CD14-positive monocyte (primary cell): ENCODE data around the gene NDUFA13. TPM values are rescaled to one million over a fixed set of nuclear protein-coding genes. Genes with fewer than 3 reads are reported as not detected.
A peak's percentile ranks its signal among the peaks of the same experiment; 100 is the strongest.

Experiments used
- DNase-seq, 3 donors: peaks; one replicate each; pipeline ENCODE4 v3.0.0-alpha.2; 2011 to 2022
- H2AFZ ChIP-seq: 2 replicates; pipeline ENCODE4 v1.6.0; 2012; ENCODE audit warnings: mild to moderate bottlenecking, low read depth, low read length, inconsistent platforms; ENCODE audit not compliant: insufficient read depth, poor library complexity, severe bottlenecking
- H3K27ac ChIP-seq, 2 donors: 1 replicate in 1 of 2; 2 replicates in 1 of 2; pipeline ENCODE4 v1.5.1; 2012 to 2013; ENCODE audit warnings: low read length in 2 of 2, control low read depth in 1 of 2, inconsistent platforms in 1 of 2, low read depth in 1 of 2, mild to moderate bottlenecking in 1 of 2
- H3K27me3 ChIP-seq, 2 donors: one replicate each; pipeline versions ENCODE4 v1.6.0 to v1.6.1; 2011 to 2013; ENCODE audit warnings: low read length in 2 of 2; ENCODE audit not compliant: control insufficient read depth in 2 of 2, insufficient read depth in 2 of 2
- H3K36me3 ChIP-seq, 2 donors: replicated peaks in 1 of 2; 1 replicate in 1 of 2; 2 replicates in 1 of 2; pipeline versions ENCODE4 v1.5.1 to v1.6.1; 2012 to 2013; ENCODE audit warnings: low read length in 2 of 2, control low read depth in 1 of 2, inconsistent platforms in 1 of 2, mild to moderate bottlenecking in 1 of 2; ENCODE audit not compliant: insufficient read depth in 2 of 2, control insufficient read depth in 1 of 2
- H3K4me1 ChIP-seq, 2 donors: 1 replicate in 1 of 2; 2 replicates in 1 of 2; pipeline versions ENCODE4 v1.5.1 to v1.6.1; 2012 to 2013; ENCODE audit warnings: low read length in 2 of 2, control low read depth in 1 of 2, inconsistent platforms in 1 of 2, mild to moderate bottlenecking in 1 of 2, moderate library complexity in 1 of 2; ENCODE audit not compliant: insufficient read depth in 2 of 2, control insufficient read depth in 1 of 2
- H3K4me2 ChIP-seq: replicated peaks from 2 replicates; pipeline ENCODE3; 2012; ENCODE audit warnings: low read length, moderate library complexity, mild to moderate bottlenecking; ENCODE audit not compliant: poor library complexity, severe bottlenecking; ENCODE audit errors: extremely low read depth
- H3K4me3 ChIP-seq, 3 experiments: fragments of 200-600 bp in 1 of 3; sonication (generic) in 1 of 3; replicated peaks in 1 of 3; 1 replicate in 2 of 3; 2 replicates in 1 of 3; pipeline ENCODE4 v1.5.1; 2011 to 2013; ENCODE audit warnings: low read length in 3 of 3, mild to moderate bottlenecking in 3 of 3, control low read depth in 2 of 3, low read depth in 2 of 3, inconsistent platforms in 1 of 3, moderate library complexity in 1 of 3
- H3K79me2 ChIP-seq: 2 replicates; pipeline ENCODE4 v1.6.0; 2012; ENCODE audit warnings: mild to moderate bottlenecking, control low read depth, inconsistent platforms, low read length, moderate library complexity; ENCODE audit not compliant: insufficient read depth
- H3K9ac ChIP-seq: 2 replicates; pipeline ENCODE4 v1.6.0; 2017; ENCODE audit warnings: low read length, mild to moderate bottlenecking; ENCODE audit not compliant: insufficient read depth, poor library complexity, severe bottlenecking
- H3K9me3 ChIP-seq, 2 donors: replicated peaks in 1 of 2; 1 replicate in 1 of 2; 2 replicates in 1 of 2; pipeline versions ENCODE4 v1.5.1 to v1.6.1; 2012 to 2013; ENCODE audit warnings: low read length in 2 of 2, control low read depth in 1 of 2; ENCODE audit not compliant: control insufficient read depth in 1 of 2, insufficient read depth in 1 of 2
- H4K20me1 ChIP-seq: 2 replicates; pipeline ENCODE4 v1.6.0; 2012; ENCODE audit warnings: mild to moderate bottlenecking, low read length, control low read depth, moderate library complexity; ENCODE audit not compliant: insufficient read depth
- H3K27ac Mint-ChIP-seq, 7 donors: one replicate each; pipeline ENCODE4 v1.8.0; 2020; ENCODE audit warnings: mild to moderate bottlenecking in 7 of 7, mixed read lengths in 7 of 7, moderate library complexity in 6 of 7, inconsistent platforms in 2 of 7
- H3K27me3 Mint-ChIP-seq, 3 donors: one replicate each; pipeline ENCODE4 v1.8.0; 2021 to 2022; ENCODE audit warnings: low read depth in 3 of 3, mild to moderate bottlenecking in 3 of 3, mixed read lengths in 3 of 3, moderate library complexity in 3 of 3, inconsistent platforms in 1 of 3
- H3K36me3 Mint-ChIP-seq, 2 donors: one replicate each; pipeline ENCODE4 v1.8.0; 2020; ENCODE audit warnings: mixed read lengths in 2 of 2, inconsistent platforms in 1 of 2, mild to moderate bottlenecking in 1 of 2
- H3K4me1 Mint-ChIP-seq: one replicate; pipeline ENCODE4 v1.8.0; 2020; ENCODE audit warnings: mild to moderate bottlenecking, mixed read lengths
- H3K4me3 Mint-ChIP-seq, 2 donors: one replicate each; pipeline ENCODE4 v1.8.0; 2020; ENCODE audit warnings: mild to moderate bottlenecking in 2 of 2, mixed read lengths in 2 of 2, moderate library complexity in 1 of 2
- H3K9me3 Mint-ChIP-seq, 7 donors: one replicate each; pipeline ENCODE4 v1.8.0; 2020 to 2022; ENCODE audit warnings: mixed read lengths in 7 of 7, mild to moderate bottlenecking in 6 of 7, moderate library complexity in 6 of 7, inconsistent platforms in 2 of 7
- WGBS: methylation state at CpG from one replicate; pipeline ENCODE4 v1.1.5; 2013; ENCODE audit warnings: missing lambda C conversion rate; ENCODE audit not compliant: insufficient coverage; 5-methylcytosine and 5-hydroxymethylcytosine counted together
- intact Hi-C, 2 donors: fragments of 100-400 bp; cut with micrococcal nuclease; formaldehyde crosslinking; loops; one replicate each; pipeline versions ENCODE4 v1.15.0 to v1.15.1; 2023
- polyA plus RNA-seq, 3 donors: library from polyadenylated mRNA; depleted of rRNA in 1 of 3; unstranded in 2 of 3; stranded (reverse) in 1 of 3; fragments of 300-500 nt in 2 of 3; fragments of >200 nt in 1 of 3; fragmentation: Illumina TruSeq in 2 of 3; gene quantifications; 1 replicate in 2 of 3; 2 replicates in 1 of 3; pipeline ENCODE4 v1.2.3, GENCODE V29; 2012 to 2021
- TF ChIP-seq, protein P1 (sequence below): fragments of 200-600 bp; IDR thresholded peaks from one replicate; pipeline ENCODE4 v1.8.0; 2022; ENCODE audit warnings: antibody characterized with exemption, mild to moderate bottlenecking

Gene NDUFA13
- polyA plus RNA-seq, 3 donors, result 86.7 to 433 (median 361) TPM

DNA sequence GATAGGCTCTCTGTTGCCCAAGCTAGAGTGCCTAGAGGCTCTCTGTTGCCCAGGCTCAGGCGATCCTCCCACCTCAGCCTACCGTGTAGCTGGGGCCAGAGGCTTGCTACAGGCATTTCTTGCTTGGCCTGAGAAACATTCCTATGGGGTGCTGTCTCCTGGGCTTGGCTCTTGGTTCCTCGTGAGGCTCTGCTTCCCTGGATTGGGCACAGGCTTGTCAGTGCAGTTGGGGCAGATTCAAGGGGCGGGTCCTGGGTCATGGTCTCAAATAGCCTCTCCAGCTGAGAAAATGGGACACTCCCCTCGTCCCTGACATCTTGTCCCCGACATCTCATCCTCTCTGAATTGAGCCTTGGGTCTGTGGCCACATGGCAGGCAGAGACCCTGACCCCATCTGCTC is 5.6 kb upstream of the NDUFA13 start:
- WGBS, result 76% methylated on average over 6 of the region's 6 CpGs
- peaks cover 0 to 9% of the 10 kb centered on the region in 2 donors for H3K27me3 ChIP-seq
- H3K4me1 ChIP-seq, result peaks cover 2 to 11% of the 10 kb centered on the region in 2 donors
- no peak overlapping the region for H3K4me3 ChIP-seq
- H3K9me3 ChIP-seq, result peaks cover 15 to 18% of the 10 kb centered on the region in 2 donors
- TF ChIP-seq, protein P1, sequence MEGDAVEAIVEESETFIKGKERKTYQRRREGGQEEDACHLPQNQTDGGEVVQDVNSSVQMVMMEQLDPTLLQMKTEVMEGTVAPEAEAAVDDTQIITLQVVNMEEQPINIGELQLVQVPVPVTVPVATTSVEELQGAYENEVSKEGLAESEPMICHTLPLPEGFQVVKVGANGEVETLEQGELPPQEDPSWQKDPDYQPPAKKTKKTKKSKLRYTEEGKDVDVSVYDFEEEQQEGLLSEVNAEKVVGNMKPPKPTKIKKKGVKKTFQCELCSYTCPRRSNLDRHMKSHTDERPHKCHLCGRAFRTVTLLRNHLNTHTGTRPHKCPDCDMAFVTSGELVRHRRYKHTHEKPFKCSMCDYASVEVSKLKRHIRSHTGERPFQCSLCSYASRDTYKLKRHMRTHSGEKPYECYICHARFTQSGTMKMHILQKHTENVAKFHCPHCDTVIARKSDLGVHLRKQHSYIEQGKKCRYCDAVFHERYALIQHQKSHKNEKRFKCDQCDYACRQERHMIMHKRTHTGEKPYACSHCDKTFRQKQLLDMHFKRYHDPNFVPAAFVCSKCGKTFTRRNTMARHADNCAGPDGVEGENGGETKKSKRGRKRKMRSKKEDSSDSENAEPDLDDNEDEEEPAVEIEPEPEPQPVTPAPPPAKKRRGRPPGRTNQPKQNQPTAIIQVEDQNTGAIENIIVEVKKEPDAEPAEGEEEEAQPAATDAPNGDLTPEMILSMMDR, result no peak
- Mint-ChIP-seq H3K4me1 (peaks cover 3% of the 10 kb centered on the region), H3K36me3 (peaks cover 25 to 32% of the 10 kb centered on the region in 2 donors), H3K27me3 (peaks cover 1 to 15% (median 2%) of the 10 kb centered on the region in 3 donors), H3K4me3 (no peak overlapping the region), H3K27ac (peak overlapping the region in 1 of 7 donors; percentile 34), H3K9me3 (peaks cover 11 to 21% (median 16%) of the 10 kb centered on the region in 7 donors)
- H3K79me2 ChIP-seq, result no peaks in the 10 kb centered on the region
- H2AFZ ChIP-seq, result no peak overlapping the region
- H3K4me2 ChIP-seq, result no peak overlapping the region
- no peak overlapping the region for H3K27ac ChIP-seq
- no peak for DNase-seq
- H3K36me3 ChIP-seq, result peaks cover 22 to 28% of the 10 kb centered on the region in 2 donors
- H3K9ac ChIP-seq, result no peak overlapping the region
- intact Hi-C loops, result no loop called here
- H4K20me1 ChIP-seq, result no peaks in the 10 kb centered on the region

DNA sequence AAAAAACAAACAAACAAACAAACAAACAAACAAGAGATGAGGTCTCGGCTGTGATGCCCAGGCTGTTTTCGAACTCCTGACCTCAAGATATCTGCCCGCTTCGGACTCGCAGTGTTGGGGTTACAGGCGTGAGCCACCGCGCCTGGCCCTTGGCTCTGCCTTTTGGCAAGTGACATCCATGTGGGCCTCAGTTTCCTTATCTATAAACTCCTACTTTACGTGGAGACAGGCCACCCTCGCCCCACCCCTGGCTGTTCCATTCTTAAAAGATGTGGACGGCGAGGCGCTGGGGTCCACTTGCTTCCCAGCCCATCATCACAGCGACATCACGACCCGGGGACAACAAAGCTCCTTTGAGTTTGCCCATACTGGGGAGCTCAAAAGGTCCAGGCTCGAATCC is 2.3 kb upstream of the NDUFA13 start:
- H3K79me2 ChIP-seq, result peaks cover 27% of the 10 kb centered on the region
- TF ChIP-seq, protein P1, result no peak
- no peak for DNase-seq
- no peak overlapping the region for H2AFZ ChIP-seq
- H4K20me1 ChIP-seq, result no peaks in the 10 kb centered on the region
- intact Hi-C loops, result no loop called here
- no peak overlapping the region for H3K4me3 ChIP-seq
- peaks cover 0 to 9% of the 10 kb centered on the region in 2 donors for H3K27me3 ChIP-seq
- H3K9ac ChIP-seq, result no peak overlapping the region
- Mint-ChIP-seq H3K4me1 (peaks cover 9% of the 10 kb centered on the region), H3K36me3 (peaks cover 0 to 11% of the 10 kb centered on the region in 2 donors), H3K4me3 (peak overlapping the region in 1 of 2 donors; percentile 67), H3K27me3 (peaks cover 0 to 15% (median 2%) of the 10 kb centered on the region in 3 donors), H3K9me3 (peaks cover 11 to 22% (median 16%) of the 10 kb centered on the region in 7 donors), H3K27ac (no peak overlapping the region)
- H3K4me2 ChIP-seq, result no peak overlapping the region
- peaks cover 15 to 18% of the 10 kb centered on the region in 2 donors for H3K9me3 ChIP-seq
- no peaks in the 10 kb centered on the region for H3K36me3 ChIP-seq
- H3K4me1 ChIP-seq, result peaks cover 16 to 30% of the 10 kb centered on the region in 2 donors
- H3K27ac ChIP-seq, result no peak overlapping the region
- 93% methylated on average over 17 of the region's 17 CpGs for WGBS
